SK-MEL-5 (cell line): ENCODE results near the gene REEP6. TPM values are rescaled to one million over a fixed set of nuclear protein-coding genes. Genes with fewer than 3 reads are reported as not detected.
"Not testable (repeated sequence)": the region's sequence is repeated elsewhere in the genome, so short reads cannot be mapped to it uniquely, and the experiment has no call there.

ENCODE experiments used
- DNase-seq: peaks from one replicate; pipeline ENCODE4 v3.0.0-alpha.2; 2016; ENCODE audit warnings: low read depth, low spot score
- in situ Hi-C: cut with HindIII; loops from 2 replicates; pipeline ENCODE4 v1.10.0; 2016; ENCODE audit warnings: low sequenced_read_pairs, high pct_unique_total_duplicates, low pct_unique_long_range_greater_than_20kb
- total RNA-seq: library from RNA; depleted of rRNA; stranded (reverse); fragments of >200 nt; shearing (Covaris generic); gene quantifications from 2 replicates; pipeline ENCODE4 v1.2.3, GENCODE V29; 2014

Gene REEP6
- total RNA-seq, 1 experiment from 2014 or later: 3.2 TPM

GRCh38 chr19:1525343-1525742 lies 34.4 kb downstream of the REEP6 start:
- in situ Hi-C loops: no loop called here
- DNase-seq: no peak

GRCh38 chr19:1526066-1526778 lies 35.2 kb downstream of the REEP6 start:
- in situ Hi-C loops: no loop called here

GRCh38 chr19:1526979-1527649 lies 36.1 kb downstream of the REEP6 start:
- in situ Hi-C loops: no loop called here
- DNase-seq: no peak

More at GRCh38 chr19:1526066-1526778, 35.2 kb downstream of the REEP6 start:
- DNase-seq: no peak

GRCh38 chr19:1527650-1528309 lies 36.8 kb downstream of the REEP6 start:
- DNase-seq: no peak
- in situ Hi-C loops: no loop called here

GRCh38 chr19:1528596-1529429 lies 37.8 kb downstream of the REEP6 start:
- in situ Hi-C loops: no loop called here
- DNase-seq: no peak

- in situ Hi-C loops: no loop called here
- DNase-seq: no peak
Measured at GRCh38 chr19:1529430-1529816, 38.4 kb downstream of the REEP6 start.

- in situ Hi-C loops, DNase-seq: not testable (repeated sequence)
Measured at GRCh38 chr19:1530856-1531255, 39.9 kb downstream of the REEP6 start.

- DNase-seq: no peak
- in situ Hi-C loops: no loop called here
Measured at GRCh38 chr19:1531587-1531986, 40.6 kb downstream of the REEP6 start.

GRCh38 chr19:1532003-1532402 lies 41.0 kb downstream of the REEP6 start:
- DNase-seq: no peak
- in situ Hi-C loops: no loop called here

GRCh38 chr19:1533510-1534150 lies 42.6 kb downstream of the REEP6 start:
- no peak for DNase-seq
- in situ Hi-C loops: no loop called here

- DNase-seq: no peak
- in situ Hi-C loops: no loop called here
Measured at GRCh38 chr19:1534972-1535371, 44.0 kb downstream of the REEP6 start.

GRCh38 chr19:1535699-1536098 lies 44.7 kb downstream of the REEP6 start:
- DNase-seq, in situ Hi-C loops: not testable (repeated sequence)

GRCh38 chr19:1538978-1539377 lies 48.0 kb downstream of the REEP6 start:
- in situ Hi-C loops: no loop called here
- DNase-seq: no peak

GRCh38 chr19:1539749-1540148 lies 48.8 kb downstream of the REEP6 start:
- DNase-seq, in situ Hi-C loops: not testable (repeated sequence)

- in situ Hi-C loops: no loop called here
- DNase-seq: no peak
Measured at GRCh38 chr19:1540365-1540925, 49.5 kb downstream of the REEP6 start.
